ENCODE measurements around the gene DHRSX.

- TF ChIP-seq REST (IDR thresholded peaks at IDR 0.05; ENCODE audit: borderline replicate concordance), result no peak
- TF ChIP-seq CTCF (IDR thresholded peaks at IDR 0.05; ENCODE audit: poor library complexity, severe bottlenecking), result no peak
- no peak for TF ChIP-seq MXI1 (conservative IDR thresholded peaks at IDR 0.05; ENCODE audit: poor library complexity, severe bottlenecking)
- no peak for TF ChIP-seq POLR2AphosphoS5 (IDR thresholded peaks at IDR 0.05)
- TF ChIP-seq EP300 (conservative IDR thresholded peaks at IDR 0.05; ENCODE audit: poor library complexity, severe bottlenecking), result no peak
- TF ChIP-seq EZH2 (IDR thresholded peaks at IDR 0.05; ENCODE audit: borderline replicate concordance, insufficient read depth, low read length, poor library complexity, severe bottlenecking), result no peak
- TF ChIP-seq RAD21 (conservative IDR thresholded peaks at IDR 0.05), result no peak
- TF ChIP-seq TAF1 (IDR thresholded peaks at IDR 0.05; ENCODE audit: low read depth), result no peak
- TF ChIP-seq SMC3 (conservative IDR thresholded peaks at IDR 0.05; ENCODE audit: poor library complexity), result no peak
Measured at GRCh38 chrX:2542826-2543521, 42.2 kb upstream of the DHRSX start.

Measured in neural cell (in vitro differentiated cells).